Ovary (tissue), 9 donors: ENCODE data around the gene NEURL1B. TPM values are rescaled to one million over a fixed set of nuclear protein-coding genes. Genes with fewer than 3 reads are reported as not detected.

Source experiments
- DNase-seq, 5 donors: peaks; one replicate each; pipeline ENCODE4 v3.0.0-alpha.2; 2019 to 2020
- H3K27ac ChIP-seq, 2 donors: fragments of 200-600 bp; one replicate each; pipeline versions ENCODE4 v1.5.1 to v1.8.0; 2019 to 2022
- H3K27me3 ChIP-seq: fragments of 200-600 bp; one replicate; pipeline ENCODE4 v1.8.0; 2022
- H3K36me3 ChIP-seq: fragments of 200-600 bp; sonication (generic); one replicate; pipeline ENCODE4 v1.5.1; 2019
- H3K4me1 ChIP-seq: one replicate; pipeline ENCODE4 v1.8.1; 2013; ENCODE audit warnings: mild to moderate bottlenecking, moderate library complexity; ENCODE audit not compliant: insufficient read depth
- H3K4me3 ChIP-seq: fragments of 200-600 bp; sonication (generic); one replicate; pipeline ENCODE4 v1.5.1; 2017
- H3K9me3 ChIP-seq, 2 donors: fragments of 200-600 bp in 1 of 2; sonication (generic) in 1 of 2; one replicate each; pipeline versions ENCODE4 v1.5.1 to v1.8.1; 2013 to 2019; ENCODE audit warnings: mild to moderate bottlenecking in 1 of 2, moderate library complexity in 1 of 2
- EP300 ChIP-seq: sonication (generic); formaldehyde crosslinking; IDR thresholded peaks from one replicate; pipeline ENCODE4 v1.6.1; 2017; ENCODE audit warnings: antibody characterized with exemption
- POLR2A ChIP-seq: fragments of 450-650 bp; IDR thresholded peaks from one replicate; pipeline ENCODE4 v1.6.1; 2017; ENCODE audit warnings: antibody characterized with exemption, mild to moderate bottlenecking, moderate library complexity
- WGBS, 3 donors: extraction: QIAGEN DNeasy Blood & Tissue Kit in 1 of 3; methylation state at CpG; one replicate each; pipeline versions ENCODE4 v1.1.5 to v1.1.7; 2013 to 2017; 5-methylcytosine and 5-hydroxymethylcytosine counted together
- intact Hi-C, 4 donors: fragments of 100-400 bp; cut with DNase I; formaldehyde crosslinking; loops; one replicate each; pipeline versions ENCODE4 v1.11.0 to v1.15.1; 2022 to 2023
- polyA plus RNA-seq, 2 donors: library from polyadenylated mRNA; stranded (reverse); fragments of 200-250 nt in 1 of 2; fragments of 350-450 nt in 1 of 2; fragmentation: Illumina TruSeq in 1 of 2; extraction: RNeasy Lipid Tissue Mini Kit (QIAGEN cat#74804) in 1 of 2; gene quantifications; one replicate each; pipeline ENCODE4 v1.2.3, GENCODE V29; 2013 to 2014
- total RNA-seq, 7 donors: library from RNA; depleted of rRNA in 2 of 7; stranded (reverse); fragments of >200 nt in 2 of 7; fragmentation: NEBNext Ultra II Directional in 3 of 7; extraction: Animal tissue kit (Norgen Biotek cat#: 25700) in 3 of 7; gene quantifications; one replicate each; pipeline versions ENCODE4 v1.1.0 to v1.2.4, GENCODE V29; 2016 to 2023
- TF ChIP-seq, protein P1 (sequence below), 3 donors: fragments of 450-650 bp in 2 of 3; fragments of 200-600 bp in 1 of 3; IDR thresholded peaks; one replicate each; pipeline versions ENCODE4 v1.5.1 to v1.8.0; 2016 to 2022; ENCODE audit warnings: antibody characterized with exemption in 3 of 3, mild to moderate bottlenecking in 1 of 3
- donor health status: DM: no; HTN: no; CAD: no; lungs with moderate emphysema.
- donor health status: DM: no; HTN: no; CAD: no.
- donor health status: Bipolar disorder and iron deficiency.
- donor health status: DM: yes; HTN: yes; CAD: no.
- donor health status: DM: no; HTN: no; CAD: no.
- donor health status: DM: yes; HTN: yes; CAD: no.

Gene NEURL1B
- total and polyA plus RNA-seq, 9 donors = 15.0 to 75.1 (median 36.3) TPM

DNA sequence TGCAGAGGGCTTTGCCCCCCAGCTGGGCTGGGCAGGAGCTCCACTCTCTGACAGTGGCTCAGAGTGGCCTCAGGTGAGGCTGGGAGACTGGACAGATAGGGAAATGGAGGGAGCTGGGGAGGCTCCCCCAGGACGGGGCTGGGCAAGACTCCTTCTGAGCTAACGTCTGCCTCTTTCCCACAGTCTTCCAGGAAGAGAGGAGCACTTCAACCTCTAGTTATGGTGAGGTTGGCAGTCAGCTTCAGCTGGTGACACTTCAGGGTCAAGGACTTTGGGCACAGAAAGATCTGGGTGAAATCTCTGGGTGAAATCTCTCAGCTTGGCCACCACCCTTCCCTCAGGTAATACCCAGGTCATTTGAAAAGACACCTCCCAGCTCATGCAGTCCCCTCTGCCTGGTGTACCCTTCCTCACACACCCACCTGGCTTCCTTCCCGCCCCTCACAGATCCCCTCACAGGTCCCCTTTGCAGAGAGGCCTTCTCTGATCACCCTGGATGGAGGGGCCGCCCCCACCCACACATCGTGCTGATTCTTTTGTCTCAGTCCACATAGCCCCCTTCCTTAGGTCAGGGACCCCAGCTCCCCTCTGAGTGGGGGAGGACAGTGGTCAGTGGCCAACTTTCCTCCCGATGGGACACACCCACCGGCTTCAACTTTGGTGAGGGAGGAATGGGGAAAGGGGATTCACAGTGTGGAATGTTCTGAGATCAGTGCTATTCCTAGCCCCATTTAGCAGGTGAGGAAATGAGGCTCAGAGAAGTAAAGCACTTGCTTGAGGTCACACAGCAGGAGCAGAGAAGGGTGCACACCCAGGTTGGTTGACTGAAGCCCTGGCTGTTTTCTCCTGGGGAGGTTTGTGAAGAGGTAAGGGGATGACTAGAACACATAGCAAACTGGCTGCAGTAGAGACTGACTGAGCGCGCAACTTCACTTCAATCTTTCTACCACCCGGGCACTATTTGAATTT, 15.8 kb upstream of the NEURL1B start:
- TF ChIP-seq EP300 = no peak
- TF ChIP-seq, protein P1, sequence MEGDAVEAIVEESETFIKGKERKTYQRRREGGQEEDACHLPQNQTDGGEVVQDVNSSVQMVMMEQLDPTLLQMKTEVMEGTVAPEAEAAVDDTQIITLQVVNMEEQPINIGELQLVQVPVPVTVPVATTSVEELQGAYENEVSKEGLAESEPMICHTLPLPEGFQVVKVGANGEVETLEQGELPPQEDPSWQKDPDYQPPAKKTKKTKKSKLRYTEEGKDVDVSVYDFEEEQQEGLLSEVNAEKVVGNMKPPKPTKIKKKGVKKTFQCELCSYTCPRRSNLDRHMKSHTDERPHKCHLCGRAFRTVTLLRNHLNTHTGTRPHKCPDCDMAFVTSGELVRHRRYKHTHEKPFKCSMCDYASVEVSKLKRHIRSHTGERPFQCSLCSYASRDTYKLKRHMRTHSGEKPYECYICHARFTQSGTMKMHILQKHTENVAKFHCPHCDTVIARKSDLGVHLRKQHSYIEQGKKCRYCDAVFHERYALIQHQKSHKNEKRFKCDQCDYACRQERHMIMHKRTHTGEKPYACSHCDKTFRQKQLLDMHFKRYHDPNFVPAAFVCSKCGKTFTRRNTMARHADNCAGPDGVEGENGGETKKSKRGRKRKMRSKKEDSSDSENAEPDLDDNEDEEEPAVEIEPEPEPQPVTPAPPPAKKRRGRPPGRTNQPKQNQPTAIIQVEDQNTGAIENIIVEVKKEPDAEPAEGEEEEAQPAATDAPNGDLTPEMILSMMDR (IDR thresholded peaks at IDR 0.05) = no peak
- no peak for TF ChIP-seq POLR2A
- Histone ChIP-seq H3K36me3 (no peaks in the 10 kb centered on the region), H3K4me3 (no peak overlapping the region), H3K27me3 (no peaks in the 10 kb centered on the region), H3K9me3 (no peaks in the 10 kb centered on the region), H3K27ac (no peak overlapping the region), H3K4me1 (peaks cover 3% of the 10 kb centered on the region)
- 65 to 72% (median 66%) methylated on average over 10 of the region's 10 CpGs for WGBS, 3 donors
- DNase-seq = peak in 1 of 5 donors; percentile 27
- intact Hi-C loops = no loop called here

DNA sequence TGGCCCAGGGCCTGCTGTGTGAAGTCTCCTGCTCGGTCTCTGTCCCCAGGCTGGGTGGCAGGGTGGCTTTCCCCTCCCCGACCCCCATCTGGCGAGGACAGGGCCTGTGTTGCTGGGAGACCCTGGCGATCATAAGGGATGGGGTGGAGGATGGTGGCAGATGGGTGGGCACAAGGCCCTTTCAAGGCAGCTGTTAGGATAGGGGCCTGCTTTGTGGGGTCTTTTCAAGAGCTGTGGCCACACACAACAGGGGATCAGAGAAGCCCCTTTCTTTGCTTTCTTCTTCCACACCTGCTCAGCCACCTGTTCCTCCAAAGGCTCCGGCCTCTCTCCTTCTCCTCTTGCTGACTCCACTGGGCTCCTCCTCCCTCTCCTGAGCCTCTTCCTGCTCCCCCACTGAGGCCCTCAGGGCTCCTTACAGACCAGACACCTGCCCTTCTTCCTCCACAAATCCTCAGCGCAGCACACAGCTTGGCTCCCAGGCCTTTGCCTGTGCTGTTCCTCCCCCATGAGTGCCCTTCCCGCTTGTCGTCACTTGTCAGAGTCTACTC, 15.0 kb upstream of the NEURL1B start:
- intact Hi-C loops = no loop called here
- TF ChIP-seq EP300 (no peak), POLR2A (no peak)
- TF ChIP-seq, protein P1 (IDR thresholded peaks at IDR 0.05) = no peak
- Histone ChIP-seq H3K4me1 (peaks cover 3% of the 10 kb centered on the region), H3K27ac (no peak overlapping the region), H3K4me3 (no peak overlapping the region), H3K36me3 (no peaks in the 10 kb centered on the region), H3K27me3 (no peaks in the 10 kb centered on the region), H3K9me3 (no peaks in the 10 kb centered on the region)
- 97 to 100% (median 98%) methylated on average over 8 of the region's 8 CpGs for WGBS, 3 donors
- peak in 1 of 5 donors; percentile 4 for DNase-seq

DNA sequence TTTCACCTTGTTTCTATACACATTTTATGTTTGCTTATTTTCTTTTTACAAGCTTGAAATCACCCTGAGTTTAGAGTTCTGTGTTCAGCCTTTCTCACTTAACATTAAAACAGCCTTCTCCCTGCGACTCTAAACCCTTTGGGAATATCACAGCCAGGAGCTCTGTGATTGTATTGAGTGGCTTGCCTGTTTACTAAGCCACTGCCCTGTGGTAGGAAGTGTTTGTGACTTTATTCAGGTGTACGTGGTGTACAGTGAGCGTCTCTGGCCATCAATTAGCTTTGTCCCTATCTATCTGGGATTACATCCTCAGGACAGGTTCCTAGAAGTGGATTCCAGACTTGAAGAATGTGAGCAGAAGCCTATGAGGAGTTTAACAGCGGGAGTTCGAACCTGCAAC, 11.0 kb upstream of the NEURL1B start:
- intact Hi-C loops = no loop called here
- 90 to 95% (median 92%) methylated on average over 5 of the region's 5 CpGs for WGBS, 3 donors

DNA sequence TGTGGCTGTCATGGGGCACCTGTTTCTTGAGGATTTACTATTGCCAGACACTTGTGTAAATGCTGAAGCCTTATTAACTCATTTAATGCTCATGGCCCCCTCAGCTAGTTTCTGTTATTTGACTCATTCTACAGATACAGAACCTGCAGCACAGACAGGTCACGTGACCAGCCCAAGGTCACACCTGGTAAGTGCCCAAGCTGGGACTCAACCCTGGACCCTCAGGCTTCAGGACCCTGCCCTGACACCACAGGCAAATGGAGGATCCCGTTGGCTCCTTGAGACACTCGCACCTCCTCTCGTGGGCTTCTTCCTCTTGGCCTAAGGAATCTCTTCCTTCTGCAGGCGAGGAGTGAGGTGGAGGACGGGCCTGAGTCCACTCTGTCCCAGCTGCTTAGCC, 10.6 kb upstream of the NEURL1B start:
- H3K36me3 ChIP-seq = no peaks in the 10 kb centered on the region
- H3K27me3 ChIP-seq = no peaks in the 10 kb centered on the region
- intact Hi-C loops = no loop called here
- H3K27ac ChIP-seq = no peak overlapping the region
- H3K4me3 ChIP-seq = no peak overlapping the region
- H3K4me1 ChIP-seq = no peaks in the 10 kb centered on the region
- 90 to 96% (median 94%) methylated on average over 6 of the region's 6 CpGs for WGBS, 3 donors
- DNase-seq = peak in 1 of 5 donors; percentile 25
- TF ChIP-seq EP300 = no peak
- TF ChIP-seq POLR2A = no peak
- TF ChIP-seq, protein P1 (IDR thresholded peaks at IDR 0.05) = no peak
- H3K9me3 ChIP-seq = no peaks in the 10 kb centered on the region

More for the DNA sequence above, 11.0 kb upstream of the NEURL1B start:
- H3K27ac ChIP-seq = no peak overlapping the region
- TF ChIP-seq POLR2A (no peak), EP300 (no peak)
- TF ChIP-seq, protein P1 (IDR thresholded peaks at IDR 0.05) = no peak
- H3K4me3 ChIP-seq = no peak overlapping the region
- no peak for DNase-seq
- no peaks in the 10 kb centered on the region for H3K9me3 ChIP-seq
- no peaks in the 10 kb centered on the region for H3K36me3 ChIP-seq
- peaks cover under 1% of the 10 kb centered on the region for H3K4me1 ChIP-seq
- no peaks in the 10 kb centered on the region for H3K27me3 ChIP-seq
